Body of pancreas (tissue), 4 donors: ENCODE measurements around the gene NOL7.

Experiments used
- CTCF ChIP-seq, 7 experiments: fragments of 450-650 bp in 4 of 7; fragments of 200-600 bp in 3 of 7; sonication (generic) in 3 of 7; IDR thresholded peaks; one replicate each; pipeline ENCODE4 v1.5.1; 2016 to 2019; ENCODE audit warnings: antibody characterized with exemption in 7 of 7
- POLR2A ChIP-seq, 3 donors: fragments of 450-650 bp; IDR thresholded peaks; one replicate each; pipeline ENCODE4 v1.6.1; 2016; ENCODE audit warnings: antibody characterized with exemption in 3 of 3, mild to moderate bottlenecking in 2 of 3

- TF ChIP-seq CTCF (IDR thresholded peaks at IDR 0.05) (no peak), POLR2A (IDR thresholded peaks at IDR 0.05) (no peak)
These were observed 28.3 kb upstream of the NOL7 start for GRCh38 chr6:13586603-13587542.
